Measurements from ENCODE around the gene ALB.

ALB gene

GRCh38 chr4:73426666-73427065 lies 22.6 kb downstream of the ALB start:
- Histone ChIP-seq H3K9ac (no peak overlapping the region), H3K36me3 (ENCODE audit: insufficient read depth) (no peaks in the 10 kb centered on the region), H2AFZ (ENCODE audit: low read depth) (no peak overlapping the region), H3K4me3 (IDR thresholded peaks at IDR 0.05; ENCODE audit: insufficient read depth, low read depth, low read length) (no peak overlapping the region), H3K27me3 (ENCODE audit: insufficient read depth, low read depth) (no peaks in the 10 kb centered on the region), H3K27ac (no peak overlapping the region), H4K20me1 (ENCODE audit: insufficient read depth) (no peaks in the 10 kb centered on the region), H3K4me2 (no peak overlapping the region), H3K4me1 (ENCODE audit: low read depth, poor library complexity, severe bottlenecking) (no peaks in the 10 kb centered on the region), H3K79me2 (ENCODE audit: insufficient read depth, low read depth) (no peaks in the 10 kb centered on the region)
- TF ChIP-seq, protein P1, sequence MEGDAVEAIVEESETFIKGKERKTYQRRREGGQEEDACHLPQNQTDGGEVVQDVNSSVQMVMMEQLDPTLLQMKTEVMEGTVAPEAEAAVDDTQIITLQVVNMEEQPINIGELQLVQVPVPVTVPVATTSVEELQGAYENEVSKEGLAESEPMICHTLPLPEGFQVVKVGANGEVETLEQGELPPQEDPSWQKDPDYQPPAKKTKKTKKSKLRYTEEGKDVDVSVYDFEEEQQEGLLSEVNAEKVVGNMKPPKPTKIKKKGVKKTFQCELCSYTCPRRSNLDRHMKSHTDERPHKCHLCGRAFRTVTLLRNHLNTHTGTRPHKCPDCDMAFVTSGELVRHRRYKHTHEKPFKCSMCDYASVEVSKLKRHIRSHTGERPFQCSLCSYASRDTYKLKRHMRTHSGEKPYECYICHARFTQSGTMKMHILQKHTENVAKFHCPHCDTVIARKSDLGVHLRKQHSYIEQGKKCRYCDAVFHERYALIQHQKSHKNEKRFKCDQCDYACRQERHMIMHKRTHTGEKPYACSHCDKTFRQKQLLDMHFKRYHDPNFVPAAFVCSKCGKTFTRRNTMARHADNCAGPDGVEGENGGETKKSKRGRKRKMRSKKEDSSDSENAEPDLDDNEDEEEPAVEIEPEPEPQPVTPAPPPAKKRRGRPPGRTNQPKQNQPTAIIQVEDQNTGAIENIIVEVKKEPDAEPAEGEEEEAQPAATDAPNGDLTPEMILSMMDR (conservative IDR thresholded peaks at IDR 0.05; ENCODE audit: low read depth, low read length), result no peak

DNA sequence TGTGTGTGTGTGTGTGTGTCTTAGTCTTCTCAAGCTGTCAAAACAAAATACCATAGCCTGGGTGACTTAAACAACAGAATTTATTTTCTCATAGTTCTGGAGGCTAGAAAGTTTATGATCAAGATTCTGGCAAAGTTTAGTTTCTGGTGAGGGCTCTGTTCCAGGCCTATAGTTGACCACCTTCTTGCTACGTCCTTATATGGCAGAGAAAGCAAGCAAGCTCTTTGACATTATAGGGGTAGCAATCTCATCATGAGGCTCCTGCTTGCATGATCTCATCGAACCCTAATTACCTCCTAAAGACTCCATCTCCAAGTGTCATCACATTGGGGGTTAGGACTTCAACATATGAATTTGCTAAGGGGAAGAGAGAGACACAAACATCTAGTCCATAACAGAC lies 25.0 kb downstream of the ALB start:
- H3K4me1 ChIP-seq (ENCODE audit: low read depth, poor library complexity, severe bottlenecking), result no peaks in the 10 kb centered on the region
- H3K36me3 ChIP-seq (ENCODE audit: insufficient read depth), result no peaks in the 10 kb centered on the region
- no peak overlapping the region for H3K4me3 ChIP-seq (IDR thresholded peaks at IDR 0.05; ENCODE audit: insufficient read depth, low read depth, low read length)
- no peak overlapping the region for H2AFZ ChIP-seq (ENCODE audit: low read depth)
- no peak overlapping the region for H3K9ac ChIP-seq
- H3K79me2 ChIP-seq (ENCODE audit: insufficient read depth, low read depth), result no peaks in the 10 kb centered on the region
- H3K27me3 ChIP-seq (ENCODE audit: insufficient read depth, low read depth), result no peaks in the 10 kb centered on the region
- H3K4me2 ChIP-seq, result no peak overlapping the region
- no peaks in the 10 kb centered on the region for H4K20me1 ChIP-seq (ENCODE audit: insufficient read depth)
- TF ChIP-seq, protein P1 (conservative IDR thresholded peaks at IDR 0.05; ENCODE audit: low read depth, low read length), result no peak
- no peak overlapping the region for H3K27ac ChIP-seq

GRCh38 chr4:73429826-73430587 lies 25.9 kb downstream of the ALB start:
- Histone ChIP-seq H4K20me1 (ENCODE audit: insufficient read depth) (no peaks in the 10 kb centered on the region), H3K4me2 (no peak overlapping the region), H3K9ac (no peak overlapping the region), H3K79me2 (ENCODE audit: insufficient read depth, low read depth) (no peaks in the 10 kb centered on the region), H2AFZ (ENCODE audit: low read depth) (no peak overlapping the region), H3K4me3 (IDR thresholded peaks at IDR 0.05; ENCODE audit: insufficient read depth, low read depth, low read length) (no peak overlapping the region), H3K27me3 (ENCODE audit: insufficient read depth, low read depth) (no peaks in the 10 kb centered on the region), H3K27ac (no peak overlapping the region), H3K36me3 (ENCODE audit: insufficient read depth) (no peaks in the 10 kb centered on the region), H3K4me1 (ENCODE audit: low read depth, poor library complexity, severe bottlenecking) (no peaks in the 10 kb centered on the region)
- TF ChIP-seq, protein P1 (conservative IDR thresholded peaks at IDR 0.05; ENCODE audit: low read depth, low read length), result no peak

DNA sequence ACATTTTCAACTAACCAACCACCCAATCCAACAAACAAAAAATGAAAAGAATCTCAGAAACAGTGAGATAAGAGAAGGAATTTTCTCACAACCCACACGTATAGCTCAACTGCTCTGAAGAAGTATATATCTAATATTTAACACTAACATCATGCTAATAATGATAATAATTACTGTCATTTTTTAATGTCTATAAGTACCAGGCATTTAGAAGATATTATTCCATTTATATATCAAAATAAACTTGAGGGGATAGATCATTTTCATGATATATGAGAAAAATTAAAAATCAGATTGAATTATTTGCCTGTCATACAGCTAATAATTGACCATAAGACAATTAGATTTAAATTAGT lies 27.7 kb downstream of the ALB start:
- Histone ChIP-seq H3K36me3 (ENCODE audit: insufficient read depth) (no peaks in the 10 kb centered on the region), H3K4me2 (no peak overlapping the region), H3K27me3 (ENCODE audit: insufficient read depth, low read depth) (no peaks in the 10 kb centered on the region), H3K4me1 (ENCODE audit: low read depth, poor library complexity, severe bottlenecking) (no peaks in the 10 kb centered on the region), H3K27ac (no peak overlapping the region), H2AFZ (ENCODE audit: low read depth) (no peak overlapping the region), H3K4me3 (IDR thresholded peaks at IDR 0.05; ENCODE audit: insufficient read depth, low read depth, low read length) (no peak overlapping the region), H3K79me2 (ENCODE audit: insufficient read depth, low read depth) (no peaks in the 10 kb centered on the region), H4K20me1 (ENCODE audit: insufficient read depth) (no peaks in the 10 kb centered on the region), H3K9ac (no peak overlapping the region)
- TF ChIP-seq, protein P1 (conservative IDR thresholded peaks at IDR 0.05; ENCODE audit: low read depth, low read length), result no peak
